Astrocyte (in vitro differentiated cells and primary cell): ENCODE measurements around the gene INSRR. TPM values are rescaled to one million over a fixed set of nuclear protein-coding genes. Genes with fewer than 3 reads are reported as not detected.

Source experiments
- DNase-seq: peaks from one replicate; pipeline ENCODE4 v3.0.0-alpha.2; 2010; ENCODE audit warnings: low read depth
- FAIRE-seq: peaks from 2 replicates; lab custom pipeline; 2011; peaks lifted over from hg19 to GRCh38; lab: Jason Lieb, UNC
- H2AFZ ChIP-seq: 2 replicates; pipeline ENCODE4 v1.6.0; 2012; ENCODE audit warnings: low read depth, low read length, inconsistent platforms
- H3K27ac ChIP-seq: 2 replicates; pipeline ENCODE4 v1.5.1; 2011; ENCODE audit warnings: low read depth, low read length, inconsistent platforms
- H3K27me3 ChIP-seq: 2 replicates; pipeline ENCODE4 v1.6.0; 2011; ENCODE audit warnings: low read length, inconsistent platforms; ENCODE audit not compliant: insufficient read depth
- H3K36me3 ChIP-seq: 2 replicates; pipeline ENCODE4 v1.5.1; 2011; ENCODE audit warnings: low read length, inconsistent platforms; ENCODE audit not compliant: insufficient read depth
- H3K4me1 ChIP-seq: 2 replicates; pipeline ENCODE4 v1.5.1; 2011; ENCODE audit warnings: low read length, inconsistent platforms; ENCODE audit not compliant: insufficient read depth
- H3K4me2 ChIP-seq: 2 replicates; pipeline ENCODE4 v1.6.0; 2012; ENCODE audit warnings: low read length, inconsistent platforms
- H3K4me3 ChIP-seq: 2 replicates; pipeline ENCODE4 v1.5.1; 2011; ENCODE audit warnings: low read depth, mild to moderate bottlenecking, low read length, inconsistent platforms; ENCODE audit not compliant: insufficient read depth
- H3K79me2 ChIP-seq: 2 replicates; pipeline ENCODE4 v1.6.0; 2012; ENCODE audit warnings: mild to moderate bottlenecking, low read length, inconsistent platforms; ENCODE audit not compliant: insufficient read depth
- H3K9ac ChIP-seq: 2 replicates; pipeline ENCODE4 v1.6.0; 2012; ENCODE audit warnings: mild to moderate bottlenecking, low read length, inconsistent platforms
- H3K9me3 ChIP-seq: 2 replicates; pipeline ENCODE4 v1.5.1; 2012; ENCODE audit warnings: low read depth, mild to moderate bottlenecking, low read length, inconsistent platforms; ENCODE audit not compliant: insufficient read depth
- H4K20me1 ChIP-seq: 2 replicates; pipeline ENCODE4 v1.6.0; 2012; ENCODE audit warnings: low read length, inconsistent platforms; ENCODE audit not compliant: insufficient read depth
- H3K27ac Mint-ChIP-seq: one replicate; pipeline ENCODE4 v1.8.0; 2021; ENCODE audit warnings: mild to moderate bottlenecking, mixed read lengths; ENCODE audit not compliant: unreplicated experiment
- H3K27me3 Mint-ChIP-seq: one replicate; pipeline ENCODE4 v1.8.0; 2021; ENCODE audit warnings: low read depth, mixed read lengths; ENCODE audit not compliant: unreplicated experiment
- H3K36me3 Mint-ChIP-seq: one replicate; pipeline ENCODE4 v1.8.0; 2021; ENCODE audit warnings: low read depth, mixed read lengths; ENCODE audit not compliant: unreplicated experiment
- H3K4me1 Mint-ChIP-seq: one replicate; pipeline ENCODE4 v1.8.0; 2021; ENCODE audit warnings: low read depth, mixed read lengths; ENCODE audit not compliant: unreplicated experiment
- H3K4me3 Mint-ChIP-seq: one replicate; pipeline ENCODE4 v1.8.0; 2021; ENCODE audit warnings: mild to moderate bottlenecking, moderate library complexity, mixed read lengths; ENCODE audit not compliant: unreplicated experiment
- H3K9me3 Mint-ChIP-seq: one replicate; pipeline ENCODE4 v1.8.0; 2021; ENCODE audit warnings: mild to moderate bottlenecking, mixed read lengths; ENCODE audit not compliant: unreplicated experiment
- CTCF ChIP-seq: IDR thresholded peaks from 2 replicates; pipeline ENCODE4 v1.5.1; 2011; ENCODE audit warnings: low read depth, mild to moderate bottlenecking, inconsistent platforms, low read length, moderate library complexity; ENCODE audit not compliant: insufficient read depth
- EZH2 ChIP-seq: IDR thresholded peaks from 2 replicates; pipeline ENCODE4 v1.6.1; 2012; ENCODE audit warnings: mild to moderate bottlenecking, low read length, inconsistent platforms; ENCODE audit not compliant: insufficient read depth
- total RNA-seq: library from RNA; stranded (reverse); gene quantifications from 2 replicates; pipeline ENCODE4 v1.2.1, GENCODE V29; 2021

The INSRR gene
- total RNA-seq, 1 donor from 2014 or later = 0.05 TPM

- peaks cover 57% of the 10 kb centered on the region for H3K4me1 ChIP-seq
Measured at GRCh38 chr1:156903328-156904091, 44.6 kb upstream of the INSRR start.

GRCh38 chr1:156901966-156902915, 43.3 kb upstream of the INSRR start:
- Histone ChIP-seq H3K36me3 (no peaks in the 10 kb centered on the region), H3K4me3 (no peak overlapping the region), H2AFZ (no peak overlapping the region), H3K9me3 (peaks cover 6% of the 10 kb centered on the region), H3K9ac (peak overlapping the region; percentile 24), H4K20me1 (peaks cover 30% of the 10 kb centered on the region), H3K4me2 (peak overlapping the region; percentile 45), H3K27ac (no peak overlapping the region), H3K4me1 (peaks cover 64% of the 10 kb centered on the region), H3K79me2 (peaks cover 68% of the 10 kb centered on the region), H3K27me3 (no peaks in the 10 kb centered on the region)
- no peak for DNase-seq
- FAIRE-seq = no peak
- Mint-ChIP-seq H3K4me1 (peaks cover 51% of the 10 kb centered on the region), H3K36me3 (peaks cover 5% of the 10 kb centered on the region), H3K9me3 (peaks cover 3% of the 10 kb centered on the region), H3K27ac (peak overlapping the region; percentile 18), H3K4me3 (peak overlapping the region; percentile 27), H3K27me3 (peaks cover 11% of the 10 kb centered on the region)
- TF ChIP-seq CTCF (no peak), EZH2 (no peak)

More at GRCh38 chr1:156903328-156904091, 44.6 kb upstream of the INSRR start:
- no peaks in the 10 kb centered on the region for H3K36me3 ChIP-seq
- peaks cover 59% of the 10 kb centered on the region for H3K79me2 ChIP-seq
- H3K9ac ChIP-seq = no peak overlapping the region
- peaks cover 6% of the 10 kb centered on the region for H3K9me3 ChIP-seq
- H3K27ac ChIP-seq = no peak overlapping the region
- H3K4me2 ChIP-seq = no peak overlapping the region
- H3K9me3 Mint-ChIP-seq = peaks cover 2% of the 10 kb centered on the region
- DNase-seq = no peak
- H3K27me3 ChIP-seq = no peaks in the 10 kb centered on the region
- H3K27ac Mint-ChIP-seq = no peak overlapping the region
- peaks cover 44% of the 10 kb centered on the region for H3K4me1 Mint-ChIP-seq
- no peak for FAIRE-seq
- peaks cover 3% of the 10 kb centered on the region for H3K36me3 Mint-ChIP-seq
- peaks cover 30% of the 10 kb centered on the region for H4K20me1 ChIP-seq
- H3K4me3 ChIP-seq = no peak overlapping the region
- no peak overlapping the region for H2AFZ ChIP-seq
- no peak for TF ChIP-seq EZH2
- no peak for TF ChIP-seq CTCF
- H3K27me3 Mint-ChIP-seq = peaks cover 11% of the 10 kb centered on the region
- no peak overlapping the region for H3K4me3 Mint-ChIP-seq
